Adrenal gland (tissue), 5 donors: Measurements from ENCODE around the gene CST7.

Experiments
- CTCF ChIP-seq, 6 experiments: fragments of 450-650 bp in 4 of 6; fragments of 200-600 bp in 2 of 6; sonication (generic) in 1 of 6; IDR thresholded peaks; 1 replicate in 5 of 6; 2 replicates in 1 of 6; pipeline versions ENCODE4 v1.5.1 to v1.8.0; 2016 to 2021; ENCODE audit warnings: antibody characterized with exemption in 6 of 6, mild to moderate bottlenecking in 2 of 6, moderate library complexity in 1 of 6
- POLR2A ChIP-seq, 2 donors: fragments of 450-650 bp; IDR thresholded peaks; one replicate each; pipeline ENCODE4 v1.6.1; 2017; ENCODE audit warnings: antibody characterized with exemption in 2 of 2, mild to moderate bottlenecking in 2 of 2, moderate library complexity in 1 of 2
- donor health status: DM: no; HTN: no; CAD: no.

GRCh38 chr20:24949756-24950127 lies 673 bp downstream of the CST7 start:
- TF ChIP-seq POLR2A (IDR thresholded peaks at IDR 0.05) (no peak), CTCF (IDR thresholded peaks at IDR 0.05) (no peak)
